ENCODE results near the gene SLC1A2.

Gene SLC1A2

DNA sequence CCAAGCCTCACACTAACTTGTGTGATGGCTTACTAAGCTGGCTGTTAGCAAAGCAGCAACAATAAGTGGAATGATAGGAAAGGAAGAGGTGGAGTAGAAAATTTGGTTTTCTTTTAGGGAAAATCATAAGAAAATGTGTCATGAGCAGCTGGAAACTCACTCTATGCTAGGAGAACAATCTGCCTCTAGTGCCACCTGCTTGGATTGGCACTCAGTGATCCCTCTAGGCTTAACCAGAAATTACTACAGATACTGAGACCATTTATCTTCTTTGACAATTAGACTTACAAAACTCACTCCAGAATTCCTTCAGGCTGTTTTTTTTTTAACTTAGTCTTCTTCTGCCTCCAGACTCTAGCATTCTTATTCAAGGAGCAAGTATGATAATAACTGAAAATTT, 163.1 kb downstream of the SLC1A2 start:
- TF ChIP-seq JUND (IDR thresholded peaks at IDR 0.05; ENCODE audit: low read depth), result no peak
- in situ Hi-C loops (cut with HindIII; ENCODE audit: low pct_unique_long_range_greater_than_20kb, low sequenced_read_pairs), result no loop called here
- DNase-seq (ENCODE audit: low read depth in 1 of 2, low spot score in 1 of 2), result no peak

DNA sequence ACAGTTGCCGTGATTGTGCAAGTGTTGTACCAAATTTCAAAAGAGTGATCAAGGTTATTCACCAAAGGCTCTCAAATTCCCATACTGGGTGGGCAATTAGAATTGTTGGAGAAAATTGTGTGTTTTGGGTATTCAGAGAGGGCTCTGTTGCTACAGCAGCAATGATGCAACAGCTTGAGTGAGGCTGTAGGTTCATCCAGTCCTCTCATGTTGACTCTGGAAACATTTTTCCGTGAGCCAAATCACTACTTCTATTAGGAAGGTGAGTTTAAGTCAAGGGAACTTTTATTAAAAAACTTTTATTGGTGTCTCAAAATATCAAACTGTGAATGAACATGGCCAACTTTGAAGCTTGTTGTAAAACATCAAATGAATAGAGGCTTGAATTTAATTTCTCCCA, 163.8 kb downstream of the SLC1A2 start:
- DNase-seq (ENCODE audit: low read depth in 1 of 2, low spot score in 1 of 2), result no peak
- in situ Hi-C loops (cut with HindIII; ENCODE audit: low pct_unique_long_range_greater_than_20kb, low sequenced_read_pairs), result no loop called here
- no peak for TF ChIP-seq JUND (IDR thresholded peaks at IDR 0.05; ENCODE audit: low read depth)

DNA sequence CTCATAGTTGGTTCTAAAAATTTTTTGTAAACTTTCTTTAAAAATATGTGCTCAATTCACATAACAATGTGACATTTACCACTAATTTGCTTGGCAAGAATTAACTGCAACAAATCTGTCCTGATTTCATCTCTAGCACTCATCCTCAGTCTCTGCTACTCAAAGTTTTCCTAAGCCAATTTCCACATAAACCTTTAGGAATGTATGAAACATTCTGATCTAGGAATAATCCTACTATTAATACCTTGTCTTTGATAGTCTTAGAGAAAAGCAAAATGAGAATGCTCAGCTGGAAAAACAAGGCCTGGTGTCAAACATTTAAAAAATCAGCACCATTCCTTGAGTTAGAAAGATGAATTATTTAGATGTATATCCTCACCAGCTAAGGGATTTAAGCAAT, 166.1 kb downstream of the SLC1A2 start:
- no peak for DNase-seq (ENCODE audit: low read depth in 1 of 2, low spot score in 1 of 2)
- no peak for TF ChIP-seq JUND (IDR thresholded peaks at IDR 0.05; ENCODE audit: low read depth)
- in situ Hi-C loops (cut with HindIII; ENCODE audit: low pct_unique_long_range_greater_than_20kb, low sequenced_read_pairs), result no loop called here

DNA sequence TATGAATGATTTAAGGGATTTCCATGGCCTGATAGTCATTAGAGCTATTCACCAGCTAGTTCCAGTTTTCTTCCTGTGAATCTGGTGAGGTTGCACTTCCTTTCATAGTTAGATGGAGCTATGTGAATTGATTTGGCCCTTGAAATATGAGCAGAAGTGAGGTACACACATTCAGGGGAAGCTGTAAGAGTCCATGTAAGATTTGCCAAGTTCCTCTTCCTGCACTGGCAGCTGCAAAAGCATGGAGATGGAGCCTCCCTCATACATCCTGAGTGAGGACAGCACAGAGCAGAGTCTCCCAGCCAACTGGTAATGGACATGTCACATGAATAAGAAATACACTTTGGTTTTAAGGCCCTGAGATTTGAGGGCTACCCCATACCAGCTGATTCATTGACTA, 168.7 kb downstream of the SLC1A2 start:
- no peak for DNase-seq (ENCODE audit: low read depth in 1 of 2, low spot score in 1 of 2)
- in situ Hi-C loops (cut with HindIII; ENCODE audit: low pct_unique_long_range_greater_than_20kb, low sequenced_read_pairs), result no loop called here
- TF ChIP-seq JUND (IDR thresholded peaks at IDR 0.05; ENCODE audit: low read depth), result no peak

DNA sequence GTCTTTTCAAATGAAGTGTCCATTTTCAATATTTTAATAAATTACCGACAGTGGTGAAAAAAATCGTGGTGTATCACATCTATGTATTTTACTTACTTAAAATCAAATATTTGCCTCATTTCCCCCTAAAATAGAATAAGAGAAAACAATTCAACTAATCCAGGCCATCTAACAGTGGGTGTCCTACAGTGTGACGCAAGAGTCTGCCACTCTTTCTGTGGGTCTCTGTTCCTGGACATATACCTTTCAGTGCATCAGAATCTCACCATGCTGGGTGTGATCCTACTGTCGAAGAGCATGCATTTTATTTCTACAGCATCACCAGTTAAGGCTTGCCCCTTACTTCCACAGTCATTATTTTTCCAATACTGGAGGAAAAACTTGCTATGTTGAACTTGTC, 169.2 kb downstream of the SLC1A2 start:
- DNase-seq (ENCODE audit: low read depth in 1 of 2, low spot score in 1 of 2), result no peak
- in situ Hi-C loops (cut with HindIII; ENCODE audit: low pct_unique_long_range_greater_than_20kb, low sequenced_read_pairs), result no loop called here
- TF ChIP-seq JUND (IDR thresholded peaks at IDR 0.05; ENCODE audit: low read depth), result no peak

DNA sequence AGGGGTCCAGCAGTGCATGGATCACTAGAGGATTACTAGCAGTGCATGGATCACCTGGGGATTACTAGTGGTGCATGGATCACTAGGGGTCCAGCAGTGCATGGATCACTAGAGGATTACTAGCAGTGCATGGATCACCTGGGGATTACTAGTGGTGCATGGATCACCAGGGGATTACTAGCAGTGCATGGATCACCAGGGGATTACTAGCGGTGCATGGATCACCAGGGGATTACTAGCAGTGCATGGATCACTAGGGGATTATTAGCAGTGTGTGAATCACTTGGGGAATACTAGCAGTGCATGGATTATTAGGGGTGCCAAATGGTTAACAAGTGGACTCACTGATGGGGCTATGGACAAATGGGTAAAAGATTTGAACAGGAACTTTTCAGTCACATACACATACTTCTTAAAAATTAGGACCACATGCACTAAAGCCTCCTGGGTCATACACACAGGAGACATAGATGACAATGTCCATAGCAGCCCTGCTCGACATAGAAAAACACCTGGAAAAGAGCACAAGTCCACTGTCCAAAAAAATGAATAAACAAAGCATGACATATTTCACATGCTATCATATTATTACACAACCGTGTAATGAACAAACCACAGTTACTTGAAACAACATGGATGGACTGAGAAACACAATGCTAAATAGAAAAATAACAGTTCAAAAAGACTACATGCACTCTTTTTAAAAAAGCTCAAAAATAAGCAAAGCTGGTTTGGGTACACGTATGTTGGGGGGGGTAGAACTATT, 170.6 kb downstream of the SLC1A2 start:
- TF ChIP-seq JUND (IDR thresholded peaks at IDR 0.05; ENCODE audit: low read depth), result no peak
- in situ Hi-C loops (cut with HindIII; ENCODE audit: low pct_unique_long_range_greater_than_20kb, low sequenced_read_pairs), result no loop called here

DNA sequence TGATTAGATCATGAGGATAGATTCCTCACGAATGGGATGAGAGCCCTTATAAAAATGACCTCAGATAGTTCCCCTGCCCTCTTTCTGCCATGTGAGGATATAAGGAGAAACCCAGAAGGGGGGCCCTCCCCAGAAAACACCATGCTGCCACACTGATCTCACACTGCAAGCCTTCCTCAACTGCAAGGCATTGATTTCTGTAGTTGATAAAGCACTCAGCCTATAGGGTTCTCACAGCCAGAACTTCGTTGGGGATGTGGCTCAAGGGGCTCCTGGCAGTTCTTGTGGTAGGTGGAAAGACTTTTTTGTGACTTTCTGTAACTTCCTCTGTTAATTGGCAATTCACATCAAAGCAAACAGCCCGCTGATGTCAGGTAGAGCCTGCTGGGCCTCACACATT, 171.5 kb downstream of the SLC1A2 start:
- TF ChIP-seq JUND (IDR thresholded peaks at IDR 0.05; ENCODE audit: low read depth), result no peak
- in situ Hi-C loops (cut with HindIII; ENCODE audit: low pct_unique_long_range_greater_than_20kb, low sequenced_read_pairs), result no loop called here
- DNase-seq (ENCODE audit: low read depth in 1 of 2, low spot score in 1 of 2), result no peak

More for the DNA sequence above, 170.6 kb downstream of the SLC1A2 start:
- DNase-seq (ENCODE audit: low read depth in 1 of 2, low spot score in 1 of 2), result no peak

DNA sequence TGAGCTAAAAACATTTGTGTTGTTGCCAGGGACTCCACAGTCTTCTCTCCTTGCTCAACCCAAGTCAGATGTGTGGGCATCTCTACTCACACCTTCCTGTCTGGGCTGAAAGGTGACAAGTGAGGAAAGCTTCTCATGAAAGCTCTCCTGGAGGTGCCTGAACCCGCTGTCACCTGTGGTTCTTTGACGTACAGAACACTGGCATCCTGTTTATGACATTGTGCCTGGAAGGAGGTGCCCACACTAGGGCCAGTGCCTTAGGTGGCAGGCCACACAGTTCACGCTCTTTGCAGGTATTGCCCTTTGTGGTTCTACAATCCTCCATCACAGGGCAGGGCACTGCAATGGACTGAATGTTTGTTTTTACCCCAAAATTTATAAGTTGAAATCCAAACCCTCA, 171.9 kb downstream of the SLC1A2 start:
- DNase-seq (ENCODE audit: low read depth in 1 of 2, low spot score in 1 of 2), result no peak
- in situ Hi-C loops (cut with HindIII; ENCODE audit: low pct_unique_long_range_greater_than_20kb, low sequenced_read_pairs), result no loop called here
- TF ChIP-seq JUND (IDR thresholded peaks at IDR 0.05; ENCODE audit: low read depth), result no peak

DNA sequence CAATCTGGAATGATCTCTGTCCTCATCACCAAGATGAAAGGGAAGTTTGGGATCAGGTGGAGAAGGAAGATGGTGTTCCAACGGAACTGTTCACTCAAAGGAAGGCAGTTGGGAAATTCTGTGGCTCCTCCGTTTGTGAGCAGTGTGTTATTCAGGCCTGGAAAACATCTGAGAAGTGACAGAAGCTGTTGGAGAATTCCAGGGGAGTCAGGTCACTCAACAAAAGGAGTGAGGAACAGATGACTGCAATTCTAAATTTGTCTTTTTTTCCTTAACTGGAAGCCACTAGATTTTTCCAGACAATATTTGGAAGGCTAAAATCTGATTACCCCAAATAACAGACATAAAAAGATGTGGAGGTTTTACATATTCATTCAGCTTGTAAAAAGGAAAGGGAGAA, 172.6 kb downstream of the SLC1A2 start:
- no peak for TF ChIP-seq JUND (IDR thresholded peaks at IDR 0.05; ENCODE audit: low read depth)
- DNase-seq (ENCODE audit: low read depth in 1 of 2, low spot score in 1 of 2), result no peak
- in situ Hi-C loops (cut with HindIII; ENCODE audit: low pct_unique_long_range_greater_than_20kb, low sequenced_read_pairs), result no loop called here

DNA sequence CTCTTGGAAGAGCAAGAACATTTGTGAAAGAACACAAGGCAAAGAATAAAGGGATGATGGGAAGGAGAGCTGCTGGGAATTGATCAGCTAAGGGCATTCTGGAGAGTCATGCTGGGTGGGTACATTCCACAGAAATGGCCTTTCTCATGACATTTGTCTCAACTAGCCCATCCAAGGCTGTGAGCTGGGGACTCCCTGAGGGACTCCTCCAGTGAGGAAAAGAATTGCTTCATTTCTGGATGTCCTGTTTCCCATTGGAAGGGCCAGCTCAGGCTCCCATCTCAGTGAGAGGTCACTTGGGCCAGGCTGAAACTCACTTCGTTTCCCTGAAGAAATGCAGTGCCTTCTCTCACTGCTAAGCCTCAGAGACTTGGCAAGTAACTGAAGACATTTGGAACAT, 173.6 kb downstream of the SLC1A2 start:
- DNase-seq (ENCODE audit: low read depth in 1 of 2, low spot score in 1 of 2), result no peak
- in situ Hi-C loops (cut with HindIII; ENCODE audit: low pct_unique_long_range_greater_than_20kb, low sequenced_read_pairs), result no loop called here
- TF ChIP-seq JUND (IDR thresholded peaks at IDR 0.05; ENCODE audit: low read depth), result no peak

DNA sequence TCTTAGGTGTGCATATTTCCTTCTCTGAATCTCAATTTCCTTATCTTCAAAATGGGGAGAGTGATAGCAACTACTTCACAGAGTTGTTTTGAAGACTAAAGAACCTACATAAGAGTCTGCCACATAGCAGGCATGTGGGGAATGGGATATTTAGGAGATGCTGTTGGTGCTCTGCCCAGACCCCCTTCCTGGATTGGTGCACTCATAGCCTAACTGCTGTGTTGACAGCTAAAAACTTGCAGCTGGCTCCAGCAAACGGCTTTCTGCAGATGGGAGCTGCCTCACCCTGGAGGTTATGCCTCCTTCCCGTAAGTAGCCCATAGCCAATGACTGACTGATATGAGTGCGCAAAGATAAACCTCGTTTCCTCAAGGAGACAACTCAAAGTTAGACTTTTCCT, 174.3 kb downstream of the SLC1A2 start:
- in situ Hi-C loops (cut with HindIII; ENCODE audit: low pct_unique_long_range_greater_than_20kb, low sequenced_read_pairs), result no loop called here
- no peak for DNase-seq (ENCODE audit: low read depth in 1 of 2, low spot score in 1 of 2)
- TF ChIP-seq JUND (IDR thresholded peaks at IDR 0.05; ENCODE audit: low read depth), result no peak

DNA sequence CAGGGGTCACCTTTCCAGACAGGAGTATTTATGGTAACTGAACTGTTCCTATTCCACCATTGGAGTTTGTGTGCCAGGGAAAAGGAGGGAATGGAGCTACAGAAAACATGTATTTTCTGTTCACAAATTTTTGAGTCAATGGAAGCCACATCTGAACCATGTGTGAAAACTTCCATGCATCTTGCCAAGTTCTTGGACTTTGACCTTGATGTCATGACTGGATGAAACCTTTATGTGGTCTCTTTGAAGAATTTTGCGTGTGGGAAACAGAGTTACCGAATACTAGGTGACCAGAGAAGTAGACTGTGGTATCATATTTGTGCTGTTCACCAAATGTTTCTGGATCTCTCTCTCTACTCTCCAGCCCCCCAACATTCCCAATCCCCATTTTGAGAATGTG, 175.6 kb downstream of the SLC1A2 start:
- DNase-seq (ENCODE audit: low read depth in 1 of 2, low spot score in 1 of 2), result no peak
- no peak for TF ChIP-seq JUND (IDR thresholded peaks at IDR 0.05; ENCODE audit: low read depth)
- in situ Hi-C loops (cut with HindIII; ENCODE audit: low pct_unique_long_range_greater_than_20kb, low sequenced_read_pairs), result no loop called here

DNA sequence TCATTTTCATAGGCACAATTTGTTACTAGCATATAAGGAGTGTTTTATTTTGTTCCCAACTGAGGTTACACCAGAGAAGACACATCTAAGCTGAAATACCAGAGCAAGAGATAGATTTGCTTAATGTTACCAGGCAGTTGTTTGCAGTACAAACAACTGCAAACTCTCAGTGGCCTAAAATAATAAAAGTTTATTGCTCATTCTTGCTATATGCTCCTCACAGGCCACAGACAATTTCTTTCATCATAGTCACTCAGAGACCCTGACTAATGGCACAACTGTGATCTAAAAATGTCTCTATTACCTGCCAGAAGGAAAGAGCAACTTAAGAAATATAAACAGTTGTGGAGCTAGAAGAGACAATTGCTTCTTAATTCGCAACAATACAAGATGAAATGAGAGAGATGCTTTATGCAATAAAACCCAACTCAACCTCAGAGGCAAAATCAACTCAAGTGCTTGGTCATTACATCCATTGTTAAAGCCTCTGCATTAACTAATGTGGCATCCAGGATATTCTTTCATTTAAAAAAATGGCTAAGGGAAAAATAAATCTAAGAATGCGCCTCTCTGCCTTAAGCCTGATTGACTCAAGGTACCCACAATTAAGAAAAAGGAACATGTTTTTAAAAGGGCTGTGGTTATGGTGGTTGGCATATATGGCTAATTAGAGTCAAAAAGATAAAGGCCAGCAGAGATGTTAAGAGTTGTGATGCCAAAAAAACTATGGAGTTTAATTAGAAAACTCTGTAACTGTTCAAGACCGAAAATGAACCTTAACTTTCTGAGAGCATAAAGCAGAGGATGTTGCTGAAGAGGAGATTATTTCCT, 176.7 kb downstream of the SLC1A2 start:
- in situ Hi-C loops (cut with HindIII; ENCODE audit: low pct_unique_long_range_greater_than_20kb, low sequenced_read_pairs), result no loop called here
- no peak for DNase-seq (ENCODE audit: low read depth in 1 of 2, low spot score in 1 of 2)
- no peak for TF ChIP-seq JUND (IDR thresholded peaks at IDR 0.05; ENCODE audit: low read depth)
